Keratinocyte (primary cell): ENCODE results near the gene LRP1B. TPM values are rescaled to one million over a fixed set of nuclear protein-coding genes. Genes with fewer than 3 reads are reported as not detected.

ENCODE experiments used
- DNase-seq: peaks from one replicate; pipeline ENCODE4 v3.0.0-alpha.2; 2011; ENCODE audit warnings: low read depth, missing footprints, low spot score
- FAIRE-seq: peaks from 2 replicates; lab custom pipeline; 2011; peaks lifted over from hg19 to GRCh38; lab: Jason Lieb, UNC
- H2AFZ ChIP-seq: 2 replicates; pipeline ENCODE4 v1.6.0; 2012; ENCODE audit warnings: low read length, control low read depth, inconsistent platforms; ENCODE audit not compliant: control insufficient read depth
- H3K27ac ChIP-seq: 2 replicates; pipeline ENCODE4 v1.5.1; 2011; ENCODE audit warnings: low read length; ENCODE audit not compliant: control insufficient read depth, insufficient read depth
- H3K27me3 ChIP-seq: 3 replicates; pipeline ENCODE4 v1.6.0; 2011; ENCODE audit warnings: low read length; ENCODE audit not compliant: control insufficient read depth, insufficient read depth; ENCODE audit errors: extremely low read depth
- H3K36me3 ChIP-seq, 2 experiments: 2 replicates in 1 of 2; 3 replicates in 1 of 2; pipeline ENCODE4 v1.5.1; 2011; ENCODE audit warnings: low read length in 2 of 2, mild to moderate bottlenecking in 1 of 2; ENCODE audit not compliant: control insufficient read depth in 2 of 2, insufficient read depth in 2 of 2; ENCODE audit errors: extremely low read depth in 1 of 2
- H3K4me1 ChIP-seq: 3 replicates; pipeline ENCODE4 v1.5.1; 2011; ENCODE audit warnings: low read length; ENCODE audit not compliant: control insufficient read depth, insufficient read depth; ENCODE audit errors: extremely low read depth
- H3K4me2 ChIP-seq: 3 replicates; pipeline ENCODE4 v1.6.0; 2011; ENCODE audit warnings: low read depth, low read length; ENCODE audit not compliant: control insufficient read depth, insufficient read depth; ENCODE audit errors: extremely low read depth
- H3K4me3 ChIP-seq, 3 experiments: fragments of 200-600 bp in 1 of 3; sonication (generic) in 1 of 3; 2 replicates in 2 of 3; 3 replicates in 1 of 3; pipeline ENCODE4 v1.5.1; 2011 to 2016; ENCODE audit warnings: low read length in 3 of 3, mild to moderate bottlenecking in 3 of 3, control low read depth in 2 of 3, inconsistent platforms in 1 of 3, low read depth in 1 of 3, mixed read lengths in 1 of 3, mixed run types in 1 of 3, moderate library complexity in 1 of 3; ENCODE audit not compliant: control insufficient read depth in 2 of 3, insufficient read depth in 2 of 3; ENCODE audit errors: extremely low read depth in 1 of 3
- H3K79me2 ChIP-seq: 2 replicates; pipeline ENCODE4 v1.6.0; 2012; ENCODE audit warnings: low read length; ENCODE audit not compliant: control insufficient read depth, insufficient read depth
- H3K9ac ChIP-seq: 3 replicates; pipeline ENCODE4 v1.6.0; 2011; ENCODE audit warnings: low read length; ENCODE audit not compliant: control insufficient read depth, insufficient read depth; ENCODE audit errors: extremely low read depth
- H3K9me1 ChIP-seq: 3 replicates; pipeline ENCODE4 v1.6.0; 2011; ENCODE audit warnings: low read length; ENCODE audit not compliant: control insufficient read depth, insufficient read depth; ENCODE audit errors: extremely low read depth
- H3K9me3 ChIP-seq: 2 replicates; pipeline ENCODE4 v1.5.1; 2012; ENCODE audit warnings: low read depth, low read length; ENCODE audit not compliant: control insufficient read depth
- H4K20me1 ChIP-seq: 3 replicates; pipeline ENCODE4 v1.6.0; 2011; ENCODE audit warnings: low read length; ENCODE audit not compliant: control insufficient read depth, insufficient read depth; ENCODE audit errors: extremely low read depth
- CTCF ChIP-seq, 3 experiments: IDR thresholded peaks in 1 of 3; conservative IDR thresholded peaks in 1 of 3; optimal IDR thresholded peaks in 1 of 3; 2 replicates in 2 of 3; 3 replicates in 1 of 3; pipeline versions ENCODE3 to v1.5.1; 2011; ENCODE audit warnings: low read length in 3 of 3, mild to moderate bottlenecking in 3 of 3, moderate library complexity in 2 of 3, control low read depth in 1 of 3, inconsistent platforms in 1 of 3; ENCODE audit not compliant: insufficient read depth in 2 of 3; ENCODE audit errors: extremely low read depth in 1 of 3
- EZH2 ChIP-seq: IDR thresholded peaks from one replicate; pipeline ENCODE4 v1.6.1; 2012; ENCODE audit warnings: inconsistent platforms, mild to moderate bottlenecking, low read length, moderate library complexity
- dilution Hi-C: fragments of 300-500 bp; cut with MboI; formaldehyde crosslinking; loops from one replicate; pipeline ENCODE4 v1.7.0; 2020; ENCODE audit warnings: low sequenced_read_pairs; ENCODE audit not compliant: extremely low pct_ligation_motif_present
- polyA plus RNA-seq, 5 experiments: library from polyadenylated mRNA; depleted of rRNA in 3 of 5; stranded (reverse) in 3 of 5; stranded (forward) in 1 of 5; unstranded in 1 of 5; fragments of >200 nt; gene quantifications; 1 replicate in 1 of 5; 2 replicates in 3 of 5; 3 replicates in 1 of 5; pipeline versions ENCODE4 v1.2.1 to v1.2.3, GENCODE V29; 2011 to 2012; ENCODE audit warnings: missing spikeins in 2 of 5, low read depth in 1 of 5, low replicate concordance in 1 of 5

Gene LRP1B
- polyA plus RNA-seq, 1 donor (not counting 4 experiments of a cell fraction or from before 2014, with no cell fraction given), result not detected

DNA sequence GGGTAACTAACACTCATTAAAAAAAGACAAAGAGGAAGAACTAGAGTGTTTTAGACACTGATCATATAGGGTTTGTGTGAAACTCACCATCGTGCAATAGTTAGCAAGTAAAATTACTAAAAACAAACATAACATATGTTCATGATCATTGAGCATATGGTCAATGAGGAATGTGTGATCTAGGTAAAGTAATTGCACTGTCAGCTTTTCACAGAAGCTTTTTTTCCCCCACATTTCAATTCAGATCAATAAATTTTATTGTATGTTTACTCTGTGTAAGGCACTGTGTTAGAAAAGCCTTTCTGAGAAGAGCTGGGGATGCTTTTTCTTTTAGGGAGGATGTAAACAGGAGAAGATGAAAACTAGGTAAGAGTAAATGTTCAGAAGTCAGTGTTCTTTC is 348.2 kb downstream of the LRP1B start:
- no peak overlapping the region for H3K9ac ChIP-seq
- H3K27ac ChIP-seq, result no peak overlapping the region
- TF ChIP-seq CTCF (optimal IDR thresholded peaks at IDR 0.05 in 1 of 3, IDR thresholded peaks at IDR 0.05 in 1 of 3, conservative IDR thresholded peaks at IDR 0.05 in 1 of 3; ENCODE audit: extremely low read depth in 1 of 3, insufficient read depth in 2 of 3, low read length in 3 of 3) (no peak), EZH2 (no peak)
- H3K27me3 ChIP-seq, result no peaks in the 10 kb centered on the region
- dilution Hi-C loops, result no loop called here
- no peak overlapping the region for H2AFZ ChIP-seq
- no peaks in the 10 kb centered on the region for H3K79me2 ChIP-seq
- no peak overlapping the region for H3K4me2 ChIP-seq
- no peaks in the 10 kb centered on the region for H4K20me1 ChIP-seq
- FAIRE-seq, result no peak
- H3K4me1 ChIP-seq, result no peaks in the 10 kb centered on the region
- H3K9me1 ChIP-seq, result no peaks in the 10 kb centered on the region
- no peaks in the 10 kb centered on the region for H3K9me3 ChIP-seq
- no peak for DNase-seq
- H3K36me3 ChIP-seq, result no peaks in the 10 kb centered on the region
- no peak overlapping the region for H3K4me3 ChIP-seq

DNA sequence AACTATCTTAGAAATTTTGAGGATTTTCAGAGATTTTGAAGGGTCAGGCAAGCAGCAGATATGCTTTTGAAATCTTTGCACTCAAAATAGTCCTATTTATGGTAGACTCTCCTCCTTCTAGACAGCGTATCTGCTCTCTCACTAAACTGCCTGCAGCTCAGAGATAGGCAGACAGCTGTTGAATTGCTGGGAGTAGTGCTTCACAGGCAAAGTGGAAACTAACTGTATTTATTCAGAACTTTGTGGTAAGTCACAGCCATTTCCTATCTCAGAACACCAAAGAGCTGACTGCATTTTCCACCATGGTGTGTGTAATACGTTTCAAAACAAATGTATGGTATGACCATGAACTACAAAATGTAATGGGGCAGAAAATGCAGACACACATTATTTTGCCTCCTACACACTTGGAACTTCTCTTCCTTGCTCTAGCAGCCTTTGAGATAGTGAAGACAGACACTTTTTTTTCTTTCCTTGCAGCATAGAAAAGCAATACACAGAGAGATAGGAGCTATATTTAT is 352.4 kb downstream of the LRP1B start:
- Histone ChIP-seq H2AFZ (no peak overlapping the region), H3K79me2 (no peaks in the 10 kb centered on the region), H3K4me2 (no peak overlapping the region), H3K4me3 (no peak overlapping the region), H3K27ac (no peak overlapping the region), H3K36me3 (no peaks in the 10 kb centered on the region), H4K20me1 (no peaks in the 10 kb centered on the region), H3K9ac (no peak overlapping the region), H3K4me1 (no peaks in the 10 kb centered on the region), H3K9me1 (no peaks in the 10 kb centered on the region), H3K27me3 (no peaks in the 10 kb centered on the region), H3K9me3 (no peaks in the 10 kb centered on the region)
- FAIRE-seq (no peak), DNase-seq (no peak)
- dilution Hi-C loops, result no loop called here
- TF ChIP-seq CTCF (optimal IDR thresholded peaks at IDR 0.05 in 1 of 3, IDR thresholded peaks at IDR 0.05 in 1 of 3, conservative IDR thresholded peaks at IDR 0.05 in 1 of 3; ENCODE audit: extremely low read depth in 1 of 3, insufficient read depth in 2 of 3, low read length in 3 of 3) (no peak), EZH2 (no peak)
